Measurements from ENCODE around the gene SLC37A2.

DNA sequence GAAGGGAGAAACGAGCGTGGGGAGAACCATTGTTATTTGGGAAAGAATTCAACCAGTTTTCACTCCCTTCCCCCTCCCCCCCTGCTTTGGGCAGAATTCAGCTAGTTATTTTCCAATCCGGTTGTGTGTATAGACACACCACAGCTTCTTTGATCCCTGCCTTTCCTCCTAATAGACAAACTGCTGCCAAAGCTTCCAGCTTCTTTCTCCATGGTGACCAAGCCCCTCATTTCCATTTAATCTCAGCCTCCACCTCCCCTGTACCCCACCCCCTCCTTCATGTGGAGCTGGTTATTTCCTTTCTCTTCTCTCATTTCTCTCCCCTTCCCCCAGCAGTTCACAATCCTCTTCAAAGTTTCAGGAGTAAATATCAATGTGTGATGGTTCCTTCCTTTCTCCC lies 76.7 kb downstream of the SLC37A2 start:
- TF ChIP-seq EZH2 (IDR thresholded peaks at IDR 0.05; ENCODE audit: insufficient read depth, poor library complexity, severe bottlenecking) (no peak), EZH2phosphoT487 (IDR thresholded peaks at IDR 0.05; ENCODE audit: insufficient read depth, low read depth) (no peak)
